Activated T-helper 17 cell treated with anti-CD3 and anti-CD28 coated beads, Interleukin-2, amount 50 U/mL, for 72 hours (primary cell): ENCODE results near the gene CCDC121. TPM values are rescaled to one million over a fixed set of nuclear protein-coding genes. Genes with fewer than 3 reads are reported as not detected.
"Not testable (repeated sequence)": the region's sequence is repeated elsewhere in the genome, so short reads cannot be mapped to it uniquely, and the experiment has no call there.

ENCODE experiments used
- ATAC-seq: fragments of 150-1000 bp; cut with Tn5 transposase; replicated peaks from 2 replicates; pipeline ENCODE4 v1.10.0; 2021; ENCODE audit warnings: mild to moderate bottlenecking, moderate library complexity
- H3K27ac Mint-ChIP-seq: one replicate; pipeline ENCODE4 v1.8.0; 2022; ENCODE audit warnings: mixed read lengths
- H3K27me3 Mint-ChIP-seq: one replicate; pipeline ENCODE4 v1.8.0; 2022; ENCODE audit warnings: mixed read lengths
- H3K36me3 Mint-ChIP-seq: one replicate; pipeline ENCODE4 v1.8.0; 2022; ENCODE audit warnings: low read depth, mild to moderate bottlenecking, mixed read lengths
- H3K4me1 Mint-ChIP-seq: one replicate; pipeline ENCODE4 v1.8.0; 2022; ENCODE audit warnings: mixed read lengths
- H3K4me3 Mint-ChIP-seq: one replicate; pipeline ENCODE4 v1.8.0; 2022; ENCODE audit warnings: mild to moderate bottlenecking, mixed read lengths
- H3K9me3 Mint-ChIP-seq: one replicate; pipeline ENCODE4 v1.8.0; 2022; ENCODE audit warnings: mixed read lengths
- total RNA-seq, 2 donors: library from RNA; stranded (reverse); gene quantifications; one replicate each; pipeline ENCODE4 v1.2.3, GENCODE V29; 2022

CCDC121 gene
- total RNA-seq, 2 donors from 2014 or later: 0.26 to 0.45 TPM

- Mint-ChIP-seq H3K27me3 (no peaks in the 10 kb centered on the region), H3K27ac (no peak overlapping the region), H3K4me1 (peaks cover 17% of the 10 kb centered on the region), H3K9me3 (no peaks in the 10 kb centered on the region), H3K36me3 (peaks cover 98% of the 10 kb centered on the region), H3K4me3 (no peak overlapping the region)
- ATAC-seq: no peak
These were observed 22.2 kb upstream of the CCDC121 start for GRCh38 chr2:27651056-27651455.

GRCh38 chr2:27647737-27648136, 18.9 kb upstream of the CCDC121 start:
- Mint-ChIP-seq H3K36me3 (peaks cover 98% of the 10 kb centered on the region), H3K27me3 (no peaks in the 10 kb centered on the region)

GRCh38 chr2:27647289-27647688, 18.5 kb upstream of the CCDC121 start:
- peaks cover under 1% of the 10 kb centered on the region for H3K4me1 Mint-ChIP-seq
- H3K4me3 Mint-ChIP-seq: no peak overlapping the region
- peak overlapping the region; percentile 18 for H3K27ac Mint-ChIP-seq
- ATAC-seq: no peak
- H3K9me3 Mint-ChIP-seq: no peaks in the 10 kb centered on the region
- H3K27me3 Mint-ChIP-seq: no peaks in the 10 kb centered on the region
- peaks cover 98% of the 10 kb centered on the region for H3K36me3 Mint-ChIP-seq

More at GRCh38 chr2:27647737-27648136, 18.9 kb upstream of the CCDC121 start:
- Mint-ChIP-seq H3K4me1 (peaks cover 5% of the 10 kb centered on the region), H3K9me3 (no peaks in the 10 kb centered on the region), H3K4me3 (no peak overlapping the region), H3K27ac (peak overlapping the region; percentile 18)
- ATAC-seq: no peak

GRCh38 chr2:27645197-27645596, 16.4 kb upstream of the CCDC121 start:
- H3K27ac Mint-ChIP-seq: no peak overlapping the region
- no peak overlapping the region for H3K4me3 Mint-ChIP-seq
- H3K36me3 Mint-ChIP-seq: peaks cover 100% of the 10 kb centered on the region
- H3K4me1 Mint-ChIP-seq: no peaks in the 10 kb centered on the region
- no peaks in the 10 kb centered on the region for H3K27me3 Mint-ChIP-seq
- no peaks in the 10 kb centered on the region for H3K9me3 Mint-ChIP-seq
- no peak for ATAC-seq

- Mint-ChIP-seq H3K27me3 (no peaks in the 10 kb centered on the region), H3K36me3 (peaks cover 83% of the 10 kb centered on the region), H3K27ac (no peak overlapping the region), H3K4me3 (no peak overlapping the region), H3K9me3 (no peaks in the 10 kb centered on the region), H3K4me1 (peaks cover 12% of the 10 kb centered on the region)
- ATAC-seq: no peak
These were observed 12.0 kb upstream of the CCDC121 start for GRCh38 chr2:27640722-27641245.

- Mint-ChIP-seq H3K27ac (peak overlapping the region; percentile 97), H3K36me3 (peaks cover 63% of the 10 kb centered on the region), H3K27me3 (no peaks in the 10 kb centered on the region), H3K4me3 (peak overlapping the region; percentile 73), H3K4me1 (peaks cover 12% of the 10 kb centered on the region), H3K9me3 (no peaks in the 10 kb centered on the region)
- ATAC-seq: peak; percentile 66
These were observed 9.9 kb upstream of the CCDC121 start for GRCh38 chr2:27638709-27639108.

GRCh38 chr2:27638037-27638637, 9.3 kb upstream of the CCDC121 start:
- Mint-ChIP-seq H3K27me3 (no peaks in the 10 kb centered on the region), H3K4me1 (peaks cover 12% of the 10 kb centered on the region), H3K9me3 (no peaks in the 10 kb centered on the region), H3K27ac (peak overlapping the region; percentile 97), H3K4me3 (peak overlapping the region; percentile 73), H3K36me3 (peaks cover 57% of the 10 kb centered on the region)
- ATAC-seq: peak; percentile 88

GRCh38 chr2:27636766-27637165, 8.0 kb upstream of the CCDC121 start:
- H3K4me3 Mint-ChIP-seq: no peak overlapping the region
- H3K36me3 Mint-ChIP-seq: peaks cover 43% of the 10 kb centered on the region
- peaks cover 18% of the 10 kb centered on the region for H3K4me1 Mint-ChIP-seq
- H3K9me3 Mint-ChIP-seq: no peaks in the 10 kb centered on the region
- H3K27me3 Mint-ChIP-seq: no peaks in the 10 kb centered on the region
- ATAC-seq: no peak
- no peak overlapping the region for H3K27ac Mint-ChIP-seq

GRCh38 chr2:27634291-27634690, 5.5 kb upstream of the CCDC121 start:
- H3K27ac Mint-ChIP-seq: no peak overlapping the region
- peaks cover 19% of the 10 kb centered on the region for H3K36me3 Mint-ChIP-seq
- no peak overlapping the region for H3K4me3 Mint-ChIP-seq
- no peaks in the 10 kb centered on the region for H3K9me3 Mint-ChIP-seq
- ATAC-seq: no peak
- H3K4me1 Mint-ChIP-seq: peaks cover 33% of the 10 kb centered on the region
- H3K27me3 Mint-ChIP-seq: no peaks in the 10 kb centered on the region

- peaks cover 28% of the 10 kb centered on the region for H3K4me1 Mint-ChIP-seq
- not testable (repeated sequence) for ATAC-seq, H3K4me3 Mint-ChIP-seq, H3K27me3 Mint-ChIP-seq, H3K9me3 Mint-ChIP-seq, H3K27ac Mint-ChIP-seq, H3K36me3 Mint-ChIP-seq
These were observed 1.4 kb upstream of the CCDC121 start for GRCh38 chr2:27630257-27630656.

- H3K4me3 Mint-ChIP-seq: no peak overlapping the region
- no peaks in the 10 kb centered on the region for H3K9me3 Mint-ChIP-seq
- no peaks in the 10 kb centered on the region for H3K27me3 Mint-ChIP-seq
- H3K36me3 Mint-ChIP-seq: peaks cover 20% of the 10 kb centered on the region
- ATAC-seq: peak; percentile 65
- H3K27ac Mint-ChIP-seq: no peak overlapping the region
- peaks cover 28% of the 10 kb centered on the region for H3K4me1 Mint-ChIP-seq
These were observed 647 bp downstream of the CCDC121 start for GRCh38 chr2:27627963-27628766.

- H3K27me3 Mint-ChIP-seq, ATAC-seq, H3K9me3 Mint-ChIP-seq, H3K4me3 Mint-ChIP-seq, H3K27ac Mint-ChIP-seq: not testable (repeated sequence)
- Mint-ChIP-seq H3K4me1 (peaks cover 23% of the 10 kb centered on the region), H3K36me3 (peaks cover 33% of the 10 kb centered on the region)
These were observed 1.9 kb downstream of the CCDC121 start for GRCh38 chr2:27626921-27627320.

GRCh38 chr2:27626323-27626722, 2.5 kb downstream of the CCDC121 start:
- ATAC-seq, H3K27ac Mint-ChIP-seq, H3K4me3 Mint-ChIP-seq, H3K9me3 Mint-ChIP-seq, H3K27me3 Mint-ChIP-seq: not testable (repeated sequence)
- peaks cover 39% of the 10 kb centered on the region for H3K36me3 Mint-ChIP-seq
- peaks cover 21% of the 10 kb centered on the region for H3K4me1 Mint-ChIP-seq

- H3K27me3 Mint-ChIP-seq: no peaks in the 10 kb centered on the region
- no peaks in the 10 kb centered on the region for H3K9me3 Mint-ChIP-seq
- peaks cover 52% of the 10 kb centered on the region for H3K36me3 Mint-ChIP-seq
- ATAC-seq: no peak
- H3K4me3 Mint-ChIP-seq: no peak overlapping the region
- H3K27ac Mint-ChIP-seq: no peak overlapping the region
- peaks cover 11% of the 10 kb centered on the region for H3K4me1 Mint-ChIP-seq
These were observed 3.9 kb downstream of the CCDC121 start for GRCh38 chr2:27624943-27625342.

- no peaks in the 10 kb centered on the region for H3K9me3 Mint-ChIP-seq
- H3K4me1 Mint-ChIP-seq: peaks cover 5% of the 10 kb centered on the region
- H3K36me3 Mint-ChIP-seq: peaks cover 69% of the 10 kb centered on the region
- H3K27ac Mint-ChIP-seq: no peak overlapping the region
- no peaks in the 10 kb centered on the region for H3K27me3 Mint-ChIP-seq
- H3K4me3 Mint-ChIP-seq: no peak overlapping the region
- ATAC-seq: peak; percentile 21
These were observed 5.9 kb downstream of the CCDC121 start for GRCh38 chr2:27622921-27623384.
